Activated CD4-positive, alpha-beta T cell treated with anti-CD3 and anti-CD28 coated beads for 36 hours (primary cell): ENCODE results near the gene CD151. TPM values are rescaled to one million over a fixed set of nuclear protein-coding genes. Genes with fewer than 3 reads are reported as not detected.

ENCODE experiments used
- ATAC-seq: fragments of 200-7000 bp; cut with Tn5 transposase; one replicate; pipeline ENCODE4 v1.10.0; 2021; ENCODE audit warnings: mild to moderate bottlenecking, moderate library complexity
- CTCF ChIA-PET: fragments of 350-600 bp; sonication (Branson Sonifier 250); formaldehyde crosslinking; loops from one replicate; lab custom pipeline; 2021; ENCODE audit warnings: antibody characterized with exemption; lab: Charles Lee
- POLR2A ChIA-PET: fragments of 350-600 bp; sonication (Branson Sonifier 250); formaldehyde crosslinking; loops from one replicate; lab custom pipeline; 2021; ENCODE audit warnings: antibody characterized with exemption, inconsistent platforms; lab: Charles Lee
- DNase-seq: peaks from one replicate; pipeline ENCODE4 v3.0.0-alpha.2; 2020
- H3K27ac Mint-ChIP-seq: one replicate; pipeline ENCODE4 v1.8.0; 2021; ENCODE audit warnings: mixed read lengths
- H3K27me3 Mint-ChIP-seq: one replicate; pipeline ENCODE4 v1.8.0; 2021; ENCODE audit warnings: mixed read lengths
- H3K36me3 Mint-ChIP-seq: one replicate; pipeline ENCODE4 v1.8.0; 2021; ENCODE audit warnings: low read depth, mixed read lengths
- H3K4me1 Mint-ChIP-seq: one replicate; pipeline ENCODE4 v1.8.0; 2021; ENCODE audit warnings: mixed read lengths
- H3K4me3 Mint-ChIP-seq: one replicate; pipeline ENCODE4 v1.8.0; 2021; ENCODE audit warnings: mild to moderate bottlenecking, moderate library complexity, mixed read lengths
- H3K9me3 Mint-ChIP-seq: one replicate; pipeline ENCODE4 v1.8.0; 2021; ENCODE audit warnings: low read depth, mixed read lengths
- intact Hi-C, 2 experiments: fragments of 100-400 bp; cut with DNase I in 1 of 2; cut with micrococcal nuclease in 1 of 2; formaldehyde crosslinking; loops; one replicate each; pipeline versions ENCODE4 v1.14.2 to v1.15.1; 2022 to 2024; cut with DNase I, micrococcal nuclease
- total RNA-seq, 2 experiments: library from RNA; stranded (reverse); gene quantifications; one replicate each; pipeline ENCODE4 v1.2.3, GENCODE V29; 2021

Gene CD151
- total RNA-seq, 2 experiments from 2014 or later, result 36.8 to 38.6 TPM

GRCh38 chr11:797296-798092, 35.3 kb upstream of the CD151 start:
- POLR2A ChIA-PET, result interaction anchor here (1.1 to 2.1 kb wide), 3 partner anchors 12 to 22 kb away, joined by 3 to 10 read pairs (median 4); partner anchors contain the start of genes PNPLA2 and RPLP2
- DNase-seq, result peak; percentile 87
- intact Hi-C loops, result loop anchor here (1.0 to 10.0 kb wide), 12 partner anchors 8 to 528 kb away; partner anchors contain the start of genes PHRF1 (in 2 of the 2), RPLP2 (in 2 of the 2), DEAF1 (in 1 of the 2) and GATD1 (in 1 of the 2)
- H3K27me3 Mint-ChIP-seq, result no peaks in the 10 kb centered on the region
- H3K27ac Mint-ChIP-seq, result peak overlapping the region; percentile 67
- peaks cover 13% of the 10 kb centered on the region for H3K36me3 Mint-ChIP-seq
- H3K9me3 Mint-ChIP-seq, result no peaks in the 10 kb centered on the region
- CTCF ChIA-PET, result interaction anchor here (0.7 to 1.4 kb wide), 3 partner anchors 51 to 185 kb away, joined by 3 read pairs; no protein-coding TSS in a partner anchor
- peaks cover 13% of the 10 kb centered on the region for H3K4me1 Mint-ChIP-seq
- peak overlapping the region; percentile 79 for H3K4me3 Mint-ChIP-seq
- peak; percentile 45 for ATAC-seq

- DNase-seq (peak; percentile 92), ATAC-seq (peak; percentile 63)
- peak within 1 kb of the TSS; percentile 79 for H3K4me3 Mint-ChIP-seq
- ChIA-PET CTCF (interaction anchor here (0.8 kb wide), 1 partner anchor 95 kb away, joined by 3 read pairs; no protein-coding TSS in a partner anchor), POLR2A (no interaction called here)
- H3K27ac Mint-ChIP-seq, result peak within 1 kb of the TSS; percentile 67
- H3K36me3 Mint-ChIP-seq, result peaks cover 15% of the 10 kb centered on the region
- intact Hi-C loops, result loop anchor here (1.0 to 10.0 kb wide), 8 partner anchors 11 to 486 kb away; partner anchors contain the start of genes PHRF1 (in 2 of the 2), DEAF1 (in 1 of the 2), HRAS (in 1 of the 2) and IFITM1 (in 1 of the 2)
- no peaks in the 10 kb centered on the region for H3K27me3 Mint-ChIP-seq
- peaks cover 13% of the 10 kb centered on the region for H3K4me1 Mint-ChIP-seq
- H3K9me3 Mint-ChIP-seq, result no peaks in the 10 kb centered on the region
These were observed 34.5 kb upstream of the CD151 start, which contains the start of gene SLC25A22 for GRCh38 chr11:798093-798713. TSS of gene SLC25A22 (minus strand) at chr11:798281. CDS start at chr11:795006, 3,275 bp downstream.

- POLR2A ChIA-PET, result no interaction called here
- DNase-seq (no peak), ATAC-seq (no peak)
- Mint-ChIP-seq H3K4me1 (peaks cover 13% of the 10 kb centered on the region), H3K27ac (no peak overlapping the region), H3K36me3 (peaks cover 6% of the 10 kb centered on the region), H3K4me3 (no peak overlapping the region), H3K27me3 (no peaks in the 10 kb centered on the region), H3K9me3 (no peaks in the 10 kb centered on the region)
- CTCF ChIA-PET, result no interaction called here
- intact Hi-C loops, result loop anchor here (5.0 to 10.0 kb wide), 2 partner anchors 225 to 487 kb away; partner anchors contain the start of genes IFITM1 (in 1 of the 2) and PHRF1 (in 1 of the 2)
These were observed 33.0 kb upstream of the CD151 start for GRCh38 chr11:799641-800316.

GRCh38 chr11:800473-800872, 32.3 kb upstream of the CD151 start:
- POLR2A ChIA-PET, result no interaction called here
- ATAC-seq, result no peak
- intact Hi-C loops, result no loop called here
- Mint-ChIP-seq H3K4me1 (peaks cover 10% of the 10 kb centered on the region), H3K36me3 (peaks cover 6% of the 10 kb centered on the region), H3K4me3 (no peak overlapping the region), H3K27ac (no peak overlapping the region), H3K27me3 (no peaks in the 10 kb centered on the region), H3K9me3 (no peaks in the 10 kb centered on the region)
- no peak for DNase-seq
- CTCF ChIA-PET, result no interaction called here

- no peak for ATAC-seq
- intact Hi-C loops, result no loop called here
- H3K9me3 Mint-ChIP-seq, result no peaks in the 10 kb centered on the region
- H3K36me3 Mint-ChIP-seq, result peaks cover 6% of the 10 kb centered on the region
- DNase-seq, result no peak
- CTCF ChIA-PET, result no interaction called here
- no peak overlapping the region for H3K27ac Mint-ChIP-seq
- POLR2A ChIA-PET, result no interaction called here
- no peaks in the 10 kb centered on the region for H3K27me3 Mint-ChIP-seq
- peaks cover 9% of the 10 kb centered on the region for H3K4me1 Mint-ChIP-seq
- no peak overlapping the region for H3K4me3 Mint-ChIP-seq
These were observed 31.5 kb upstream of the CD151 start for GRCh38 chr11:801097-801780.

GRCh38 chr11:802018-802617, 30.6 kb upstream of the CD151 start:
- CTCF ChIA-PET, result no interaction called here
- POLR2A ChIA-PET, result no interaction called here

GRCh38 chr11:802693-803466, 29.9 kb upstream of the CD151 start:
- peaks cover 7% of the 10 kb centered on the region for H3K36me3 Mint-ChIP-seq

More at GRCh38 chr11:802018-802617, 30.6 kb upstream of the CD151 start:
- no peak for DNase-seq
- Mint-ChIP-seq H3K4me1 (peaks cover 6% of the 10 kb centered on the region), H3K27ac (no peak overlapping the region), H3K27me3 (no peaks in the 10 kb centered on the region), H3K4me3 (no peak overlapping the region), H3K36me3 (peaks cover 6% of the 10 kb centered on the region), H3K9me3 (no peaks in the 10 kb centered on the region)
- no peak for ATAC-seq
- intact Hi-C loops, result no loop called here

GRCh38 chr11:803467-803742, 29.3 kb upstream of the CD151 start:
- ATAC-seq (no peak), DNase-seq (no peak)
- Mint-ChIP-seq H3K27me3 (no peaks in the 10 kb centered on the region), H3K4me3 (peak overlapping the region; percentile 76), H3K9me3 (no peaks in the 10 kb centered on the region), H3K4me1 (peaks cover 13% of the 10 kb centered on the region), H3K36me3 (peaks cover 8% of the 10 kb centered on the region), H3K27ac (no peak overlapping the region)
- POLR2A ChIA-PET, result no interaction called here
- intact Hi-C loops, result no loop called here
- CTCF ChIA-PET, result interaction anchor here (1.1 kb wide), 1 partner anchor 248 kb away, joined by 3 read pairs; no protein-coding TSS in a partner anchor

More at GRCh38 chr11:802693-803466, 29.9 kb upstream of the CD151 start:
- Mint-ChIP-seq H3K27me3 (no peaks in the 10 kb centered on the region), H3K27ac (no peak overlapping the region), H3K4me1 (peaks cover 8% of the 10 kb centered on the region), H3K9me3 (no peaks in the 10 kb centered on the region), H3K4me3 (peak overlapping the region; percentile 26)
- ATAC-seq, result no peak
- DNase-seq, result no peak
- POLR2A ChIA-PET, result no interaction called here
- intact Hi-C loops, result no loop called here
- CTCF ChIA-PET, result interaction anchor here (1.1 kb wide), 1 partner anchor 247 kb away, joined by 3 read pairs; no protein-coding TSS in a partner anchor

GRCh38 chr11:803770-804598, 28.8 kb upstream of the CD151 start:
- H3K27me3 Mint-ChIP-seq, result no peaks in the 10 kb centered on the region
- intact Hi-C loops, result no loop called here
- peaks cover 8% of the 10 kb centered on the region for H3K36me3 Mint-ChIP-seq
- peaks cover 15% of the 10 kb centered on the region for H3K4me1 Mint-ChIP-seq
- peak overlapping the region; percentile 51 for H3K27ac Mint-ChIP-seq
- peak overlapping the region; percentile 76 for H3K4me3 Mint-ChIP-seq
- DNase-seq, result no peak
- CTCF ChIA-PET, result interaction anchor here (1.1 kb wide), 1 partner anchor 249 kb away, joined by 3 read pairs; no protein-coding TSS in a partner anchor
- POLR2A ChIA-PET, result interaction anchor here (0.6 kb wide), 1 partner anchor 44 kb away, joined by 3 read pairs; no protein-coding TSS in a partner anchor
- no peaks in the 10 kb centered on the region for H3K9me3 Mint-ChIP-seq
- ATAC-seq, result no peak
